Thoracic aorta (tissue), 2 donors: ENCODE results near the gene NCAPH2. TPM values are rescaled to one million over a fixed set of nuclear protein-coding genes. Genes with fewer than 3 reads are reported as not detected.

Experiments used
- ATAC-seq: fragments of 150-250 bp; one replicate; pipeline ENCODE4 v1.8.0; 2017; ENCODE audit warnings: low read depth; ENCODE audit not compliant: insufficient number of reproducible peaks, low FRiP score
- DNase-seq: peaks from one replicate; pipeline ENCODE4 v3.0.0-alpha.2; 2020; ENCODE audit warnings: low spot score
- H3K27ac ChIP-seq, 2 donors: fragments of 200-600 bp; sonication (generic); 1 replicate in 1 of 2; 2 replicates in 1 of 2; pipeline ENCODE4 v1.5.1; 2016; ENCODE audit warnings: mild to moderate bottlenecking in 2 of 2, moderate library complexity in 2 of 2
- H3K27me3 ChIP-seq: fragments of 200-600 bp; sonication (generic); replicated peaks from 2 replicates; pipeline ENCODE4 v1.6.0; 2016; ENCODE audit warnings: mild to moderate bottlenecking; ENCODE audit not compliant: insufficient read depth
- H3K36me3 ChIP-seq: fragments of 200-600 bp; sonication (generic); one replicate; pipeline ENCODE4 v1.5.1; 2016
- H3K4me1 ChIP-seq, 2 donors: fragments of 200-600 bp; sonication (generic); 1 replicate in 1 of 2; 2 replicates in 1 of 2; pipeline versions ENCODE4 v1.5.1 to v1.6.0; 2016; ENCODE audit warnings: low read depth in 2 of 2, mild to moderate bottlenecking in 1 of 2; ENCODE audit not compliant: control insufficient read depth in 1 of 2
- H3K4me3 ChIP-seq: fragments of 200-600 bp; sonication (generic); 2 replicates; pipeline ENCODE4 v1.5.1; 2016; ENCODE audit warnings: mild to moderate bottlenecking
- H3K9me3 ChIP-seq: fragments of 200-600 bp; sonication (generic); 2 replicates; pipeline ENCODE4 v1.5.1; 2016
- total RNA-seq, 2 donors: library from RNA; depleted of rRNA; stranded (reverse); fragments of >200 nt; gene quantifications; one replicate each; pipeline versions ENCODE4 v1.1.0 to v1.2.3, GENCODE V29; 2016
- TF ChIP-seq, protein P1 (sequence below): fragments of 200-600 bp; sonication (generic); IDR thresholded peaks from one replicate; pipeline ENCODE4 v1.5.1; 2019; ENCODE audit warnings: antibody characterized with exemption

Gene NCAPH2
- total RNA-seq, 2 donors from 2014 or later = 40.8 to 50.4 TPM

DNA sequence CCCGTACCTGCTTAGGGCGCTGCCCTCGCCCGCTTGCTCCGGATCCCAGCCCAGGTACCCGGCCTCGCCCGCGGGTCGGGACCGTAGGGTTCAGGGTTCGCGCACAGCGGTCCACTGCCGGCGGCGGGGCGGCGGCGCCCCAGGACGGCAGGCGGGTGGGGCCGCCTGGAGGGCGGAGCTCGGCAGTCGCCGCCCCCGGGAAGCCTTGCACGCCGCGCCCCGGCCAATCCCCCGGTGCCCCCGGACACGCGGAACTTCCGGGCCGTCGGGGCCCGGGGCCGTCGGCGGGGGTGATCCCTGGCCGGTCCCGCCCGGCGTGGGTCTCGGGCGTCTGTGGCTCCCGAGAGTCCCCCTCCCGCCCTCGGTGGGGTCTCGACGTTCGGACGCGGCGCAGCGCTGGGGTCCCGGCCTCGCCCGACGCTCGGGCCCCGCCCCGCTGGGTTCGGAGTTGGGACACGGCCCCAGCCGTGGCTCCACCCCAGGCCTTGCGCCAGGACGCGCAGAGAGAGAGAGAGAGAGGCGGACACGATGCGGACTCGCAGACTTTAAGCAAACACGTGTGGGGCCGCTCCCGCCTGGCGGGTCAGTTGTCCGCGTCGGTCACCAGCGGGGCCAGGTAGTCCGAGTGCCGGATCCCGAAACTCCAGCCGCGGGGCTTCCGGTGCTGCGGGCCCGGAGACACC, 22.0 kb downstream of the NCAPH2 start, which contains the start of gene TYMP:
Gene TYMP (minus strand): TSS at position 116 of the 683 bp plus-strand sequence. CDS start 303 bp downstream, outside the sequence.
- TF ChIP-seq, protein P1, sequence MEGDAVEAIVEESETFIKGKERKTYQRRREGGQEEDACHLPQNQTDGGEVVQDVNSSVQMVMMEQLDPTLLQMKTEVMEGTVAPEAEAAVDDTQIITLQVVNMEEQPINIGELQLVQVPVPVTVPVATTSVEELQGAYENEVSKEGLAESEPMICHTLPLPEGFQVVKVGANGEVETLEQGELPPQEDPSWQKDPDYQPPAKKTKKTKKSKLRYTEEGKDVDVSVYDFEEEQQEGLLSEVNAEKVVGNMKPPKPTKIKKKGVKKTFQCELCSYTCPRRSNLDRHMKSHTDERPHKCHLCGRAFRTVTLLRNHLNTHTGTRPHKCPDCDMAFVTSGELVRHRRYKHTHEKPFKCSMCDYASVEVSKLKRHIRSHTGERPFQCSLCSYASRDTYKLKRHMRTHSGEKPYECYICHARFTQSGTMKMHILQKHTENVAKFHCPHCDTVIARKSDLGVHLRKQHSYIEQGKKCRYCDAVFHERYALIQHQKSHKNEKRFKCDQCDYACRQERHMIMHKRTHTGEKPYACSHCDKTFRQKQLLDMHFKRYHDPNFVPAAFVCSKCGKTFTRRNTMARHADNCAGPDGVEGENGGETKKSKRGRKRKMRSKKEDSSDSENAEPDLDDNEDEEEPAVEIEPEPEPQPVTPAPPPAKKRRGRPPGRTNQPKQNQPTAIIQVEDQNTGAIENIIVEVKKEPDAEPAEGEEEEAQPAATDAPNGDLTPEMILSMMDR = no peak
- no peak for DNase-seq
- Histone ChIP-seq H3K27ac (peak within 1 kb of the TSS; percentile 72 to 83), H3K4me1 (peaks cover 20 to 44% of the 10 kb centered on the region in 2 donors), H3K9me3 (no peaks in the 10 kb centered on the region), H3K27me3 (peaks cover 5% of the 10 kb centered on the region), H3K4me3 (peak within 1 kb of the TSS; percentile 78), H3K36me3 (no peaks in the 10 kb centered on the region)
- no peak for ATAC-seq

- TF ChIP-seq, protein P1 = no peak
- peaks cover 20 to 43% of the 10 kb centered on the region in 2 donors for H3K4me1 ChIP-seq
- peaks cover 5% of the 10 kb centered on the region for H3K27me3 ChIP-seq
- no peaks in the 10 kb centered on the region for H3K36me3 ChIP-seq
- H3K27ac ChIP-seq = peak overlapping the region; percentile 72 to 83
- ATAC-seq (no peak), DNase-seq (no peak)
- peak overlapping the region; percentile 78 for H3K4me3 ChIP-seq
- no peaks in the 10 kb centered on the region for H3K9me3 ChIP-seq
Observed at GRCh38 chr22:50530580-50530876, 22.5 kb downstream of the NCAPH2 start.

DNA sequence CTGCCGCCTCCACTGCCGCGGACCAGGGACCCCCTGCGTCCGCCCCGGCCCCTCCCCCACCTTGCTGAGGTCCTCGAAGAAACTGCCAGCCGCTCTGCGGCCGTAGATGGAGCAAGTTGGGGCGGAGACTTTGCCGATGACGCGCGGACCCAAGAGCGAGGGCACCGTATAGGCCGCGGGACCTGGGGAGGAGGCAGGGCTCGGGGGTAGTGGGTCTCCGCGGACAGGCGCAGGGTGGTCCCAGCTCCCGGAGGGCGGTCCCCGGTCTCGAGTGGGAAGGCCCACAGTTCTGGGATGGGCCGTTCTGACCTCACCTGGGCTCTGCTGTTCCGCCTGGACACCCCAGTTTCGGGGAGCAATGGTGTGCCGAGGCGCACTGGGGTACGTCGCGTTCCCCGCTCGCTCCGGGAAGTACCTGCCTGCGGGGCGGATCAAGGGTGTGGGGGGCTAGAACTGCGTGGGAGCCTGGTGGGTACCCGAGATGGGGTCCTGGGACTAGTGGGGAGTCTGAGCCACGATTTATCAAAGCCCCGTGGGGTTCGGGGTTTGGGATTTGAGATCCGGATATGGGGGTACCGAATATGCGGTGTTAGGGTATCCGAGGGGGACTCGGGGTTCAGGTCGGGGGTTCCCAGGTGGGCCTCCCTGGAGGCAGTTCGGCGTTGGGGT, 23.0 kb downstream of the NCAPH2 start:
- no peak for DNase-seq
- peaks cover 5% of the 10 kb centered on the region for H3K27me3 ChIP-seq
- H3K4me1 ChIP-seq = peaks cover 20 to 43% of the 10 kb centered on the region in 2 donors
- H3K27ac ChIP-seq = peak overlapping the region; percentile 72 to 83
- peak overlapping the region; percentile 78 for H3K4me3 ChIP-seq
- peak; percentile 9 for ATAC-seq
- TF ChIP-seq, protein P1 = no peak
- no peaks in the 10 kb centered on the region for H3K9me3 ChIP-seq
- no peaks in the 10 kb centered on the region for H3K36me3 ChIP-seq

DNA sequence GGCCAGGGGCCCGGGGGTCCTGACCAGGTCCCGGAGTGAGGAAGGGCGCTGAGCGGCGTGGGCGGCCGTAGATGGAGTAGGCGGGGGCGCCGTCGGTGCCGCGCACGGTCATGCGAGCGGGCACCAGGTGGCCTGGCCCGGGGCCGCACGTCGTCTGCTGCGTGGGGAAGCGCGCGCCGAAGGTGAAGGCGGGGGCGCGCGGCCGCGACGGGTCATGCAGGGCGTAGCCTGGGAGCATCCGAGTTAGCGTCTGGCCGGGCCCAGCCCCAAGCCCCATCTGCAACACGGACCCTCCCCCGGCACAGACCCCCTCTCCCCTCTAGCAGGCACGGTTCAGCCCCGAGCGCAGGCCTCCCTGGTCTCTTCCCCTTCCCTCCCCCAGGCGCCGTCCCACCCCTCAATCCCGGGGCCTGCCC, 23.5 kb downstream of the NCAPH2 start:
- no peak for ATAC-seq
- Histone ChIP-seq H3K36me3 (no peaks in the 10 kb centered on the region), H3K4me1 (peaks cover 20 to 41% of the 10 kb centered on the region in 2 donors), H3K4me3 (peak overlapping the region; percentile 78), H3K9me3 (no peaks in the 10 kb centered on the region), H3K27ac (peak overlapping the region; percentile 72 to 83), H3K27me3 (peaks cover 5% of the 10 kb centered on the region)
- no peak for DNase-seq
- TF ChIP-seq, protein P1 = no peak

GRCh38 chr22:50531962-50532674, 24.1 kb downstream of the NCAPH2 start:
- peaks cover 15 to 36% of the 10 kb centered on the region in 2 donors for H3K4me1 ChIP-seq

More at GRCh38 chr22:50531962-50532674, 24.1 kb downstream of the NCAPH2 start:
- H3K27me3 ChIP-seq = peaks cover 5% of the 10 kb centered on the region
- peak overlapping the region; percentile 78 for H3K4me3 ChIP-seq
- no peaks in the 10 kb centered on the region for H3K36me3 ChIP-seq
- ATAC-seq (no peak), DNase-seq (no peak)
- TF ChIP-seq, protein P1 = no peak
- peak overlapping the region; percentile 72 to 83 for H3K27ac ChIP-seq
- no peaks in the 10 kb centered on the region for H3K9me3 ChIP-seq
